Suppressor macrophage treated with lipopolysaccharide for 4 hours (primary cell): ENCODE results near the gene INHBC.

ENCODE experiments used
- DNase-seq: peaks from one replicate; pipeline ENCODE4 v3.0.0-alpha.2; 2020

Gene INHBC

GRCh38 chr12:57454566-57455373 lies 20.2 kb downstream of the INHBC start, which contains the start of gene INHBE:
INHBE (plus strand) TSS chr12:57455307; CDS start chr12:57455537, 230 bp downstream.
- peak; percentile 41 for DNase-seq

DNA sequence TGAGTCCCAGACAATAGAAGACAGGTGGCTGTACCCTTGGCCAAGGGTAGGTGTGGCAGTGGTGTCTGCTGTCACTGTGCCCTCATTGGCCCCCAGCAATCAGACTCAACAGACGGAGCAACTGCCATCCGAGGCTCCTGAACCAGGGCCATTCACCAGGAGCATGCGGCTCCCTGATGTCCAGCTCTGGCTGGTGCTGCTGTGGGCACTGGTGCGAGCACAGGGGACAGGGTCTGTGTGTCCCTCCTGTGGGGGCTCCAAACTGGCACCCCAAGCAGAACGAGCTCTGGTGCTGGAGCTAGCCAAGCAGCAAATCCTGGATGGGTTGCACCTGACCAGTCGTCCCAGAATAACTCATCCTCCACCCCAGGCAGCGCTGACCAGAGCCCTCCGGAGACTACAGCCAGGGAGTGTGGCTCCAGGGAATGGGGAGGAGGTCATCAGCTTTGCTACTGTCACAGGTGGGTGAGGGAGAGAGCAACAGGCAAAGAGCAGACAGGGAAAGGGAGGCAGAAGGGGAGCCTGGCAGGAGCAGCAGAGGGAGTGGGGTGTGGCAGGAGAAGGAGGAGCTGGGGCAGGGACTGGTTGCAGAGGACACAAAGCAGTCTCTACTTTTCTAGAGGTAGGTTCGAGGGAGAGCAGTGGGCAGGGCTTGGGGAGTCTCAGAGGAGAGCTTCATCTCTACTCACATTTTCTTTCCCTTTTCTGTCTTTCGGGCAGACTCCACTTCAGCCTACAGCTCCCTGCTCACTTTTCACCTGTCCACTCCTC lies 21.0 kb downstream of the INHBC start:
- no peak for DNase-seq

GRCh38 chr12:57456145-57456700 lies 21.6 kb downstream of the INHBC start:
- DNase-seq = peak; percentile 37

GRCh38 chr12:57456737-57457490 lies 22.3 kb downstream of the INHBC start:
- DNase-seq = no peak

- no peak for DNase-seq
These were observed 24.1 kb downstream of the INHBC start for GRCh38 chr12:57458665-57459054.

DNA sequence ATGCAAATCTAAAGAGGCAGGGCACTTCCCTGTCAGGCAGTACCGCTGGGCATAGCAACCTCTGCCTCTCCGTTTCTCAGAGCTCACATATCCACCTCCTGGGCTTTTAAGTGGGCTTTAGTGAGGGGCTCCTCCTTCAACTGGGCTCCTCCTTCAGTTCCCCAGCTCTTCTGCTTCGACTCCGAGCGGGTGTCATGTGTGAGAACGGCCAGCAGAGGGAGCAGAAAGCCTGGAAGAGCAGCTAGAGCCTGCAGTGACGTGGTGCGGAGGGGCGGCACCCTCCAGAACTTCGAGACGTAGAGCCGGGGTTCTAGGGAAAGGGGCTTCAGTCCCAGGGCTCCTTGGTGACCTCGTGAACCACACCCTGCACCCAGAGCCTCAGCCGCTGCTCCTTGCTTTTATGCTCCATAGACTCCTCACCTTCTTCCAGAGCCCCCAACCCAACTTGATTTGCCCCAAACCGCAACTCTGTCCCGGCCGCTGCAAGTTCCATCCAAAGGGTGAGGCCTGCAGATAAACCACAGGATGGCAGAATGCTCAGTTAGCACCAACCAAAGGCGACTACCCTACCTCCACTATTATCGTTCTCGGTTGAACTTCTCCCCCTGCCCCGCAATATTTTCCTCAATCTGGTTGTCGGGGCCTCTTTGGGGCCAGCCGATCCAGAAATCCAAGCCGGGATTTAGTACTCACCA lies 24.6 kb downstream of the INHBC start:
- peak; percentile 96 for DNase-seq

- DNase-seq = no peak
These were observed 25.3 kb downstream of the INHBC start, which contains the start of gene GLI1 for GRCh38 chr12:57459750-57460467. GLI1 (plus strand) TSS chr12:57459785; CDS start chr12:57463692, 3,907 bp downstream.

GRCh38 chr12:57460468-57460784 lies 25.8 kb downstream of the INHBC start:
- no peak for DNase-seq

DNA sequence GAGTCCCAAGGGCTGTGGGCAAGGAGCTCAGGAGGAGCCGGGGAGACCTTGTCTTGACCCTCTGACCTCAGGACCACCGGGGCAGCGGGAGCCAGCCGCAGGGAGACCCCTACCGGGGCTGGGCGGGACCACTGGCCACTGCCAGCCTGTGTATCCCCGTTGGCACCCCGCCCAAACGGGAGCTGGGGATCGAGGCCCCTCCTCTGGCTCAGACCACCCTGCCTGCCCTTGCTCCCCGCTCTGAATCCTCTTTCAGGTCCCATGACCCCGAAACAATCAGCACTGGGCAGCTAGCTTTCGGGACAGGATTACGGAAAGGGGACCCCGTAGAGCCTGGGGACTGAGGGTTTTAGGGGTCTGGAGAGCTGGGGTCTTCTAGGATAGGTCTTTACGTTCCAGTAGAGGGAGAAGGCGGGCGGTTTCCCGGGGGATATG lies 26.3 kb downstream of the INHBC start:
- no peak for DNase-seq

DNA sequence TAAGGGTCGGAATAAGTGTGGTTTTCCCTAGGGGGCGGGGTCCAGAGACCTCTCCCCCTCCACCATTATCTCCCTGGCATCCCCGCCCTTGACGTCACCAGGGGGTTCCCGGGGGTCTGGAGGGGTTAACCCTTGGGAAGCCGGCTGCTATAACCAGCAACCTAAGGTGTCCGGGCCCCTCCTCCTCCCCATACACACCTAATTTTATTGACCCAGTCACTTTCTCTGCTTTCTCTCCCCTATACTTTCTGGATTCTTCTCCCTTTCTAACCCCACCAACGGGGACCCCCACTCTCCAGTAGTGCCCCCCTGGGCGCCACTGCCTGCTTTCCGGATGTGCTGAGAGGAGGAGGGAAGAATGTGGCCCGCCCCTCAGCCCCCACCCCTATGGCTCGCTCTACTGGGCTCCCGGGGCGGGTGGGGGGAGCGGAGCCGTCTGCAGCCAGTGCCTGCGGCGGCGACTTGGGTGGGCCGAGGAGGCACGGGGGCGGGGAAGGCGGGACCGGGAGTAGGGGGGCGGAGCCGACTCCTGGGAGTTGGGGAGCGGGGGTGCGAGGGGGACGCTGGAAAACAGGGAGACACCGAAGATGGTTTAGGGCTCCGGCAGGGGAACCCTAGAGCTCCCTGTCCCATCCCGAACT lies 26.8 kb downstream of the INHBC start:
- no peak for DNase-seq

GRCh38 chr12:57461917-57462250 lies 27.3 kb downstream of the INHBC start:
- DNase-seq = no peak

DNA sequence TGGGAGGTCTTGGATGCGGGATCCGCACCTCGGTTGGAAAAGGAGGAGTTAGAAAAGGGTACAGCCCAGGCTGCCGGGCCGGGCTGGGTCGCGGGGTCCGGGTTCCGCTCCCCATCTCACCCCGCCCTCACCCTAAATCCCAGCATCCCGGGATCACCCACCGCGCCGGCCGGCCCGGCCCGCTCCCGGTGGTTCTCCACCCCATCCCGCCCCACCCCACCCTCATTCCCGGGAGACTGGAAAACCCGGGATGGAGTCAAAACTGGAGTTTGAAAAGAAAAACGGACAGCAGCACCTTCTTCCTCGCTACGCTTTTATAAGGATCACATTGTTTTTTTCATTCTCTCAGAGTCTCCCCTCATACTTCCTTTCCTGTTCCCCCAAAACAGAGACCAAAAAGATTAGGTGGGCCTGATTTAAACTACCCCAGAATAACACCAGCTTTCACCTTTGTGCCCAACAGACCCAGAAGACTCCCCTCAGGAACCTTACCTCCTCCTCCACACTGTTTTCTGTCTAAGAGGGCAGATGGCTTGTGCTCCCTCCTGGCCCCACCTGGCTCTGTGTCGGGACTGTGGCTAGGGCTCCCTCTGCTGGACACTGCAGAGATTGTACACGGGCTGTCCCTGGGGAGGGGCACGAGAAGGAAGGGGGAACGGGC lies 27.8 kb downstream of the INHBC start:
- peak; percentile 85 for DNase-seq

GRCh38 chr12:57462912-57463253 lies 28.3 kb downstream of the INHBC start:
- no peak for DNase-seq

DNA sequence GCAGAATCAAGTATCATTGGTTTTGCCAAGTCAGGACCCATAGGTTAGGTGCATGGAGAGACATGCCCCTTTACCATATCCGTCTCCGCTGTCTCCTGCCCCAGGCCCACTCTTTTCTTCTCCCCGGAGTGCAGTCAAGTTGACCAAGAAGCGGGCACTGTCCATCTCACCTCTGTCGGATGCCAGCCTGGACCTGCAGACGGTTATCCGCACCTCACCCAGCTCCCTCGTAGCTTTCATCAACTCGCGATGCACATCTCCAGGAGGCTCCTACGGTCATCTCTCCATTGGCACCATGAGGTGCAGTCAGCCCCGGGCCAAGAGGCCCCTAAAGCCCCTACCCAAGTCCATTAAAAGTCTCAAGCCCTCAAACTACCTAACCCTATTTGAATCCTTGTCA lies 30.0 kb downstream of the INHBC start:
- no peak for DNase-seq

- DNase-seq = no peak
These were observed 30.6 kb downstream of the INHBC start for GRCh38 chr12:57465030-57465746.

DNA sequence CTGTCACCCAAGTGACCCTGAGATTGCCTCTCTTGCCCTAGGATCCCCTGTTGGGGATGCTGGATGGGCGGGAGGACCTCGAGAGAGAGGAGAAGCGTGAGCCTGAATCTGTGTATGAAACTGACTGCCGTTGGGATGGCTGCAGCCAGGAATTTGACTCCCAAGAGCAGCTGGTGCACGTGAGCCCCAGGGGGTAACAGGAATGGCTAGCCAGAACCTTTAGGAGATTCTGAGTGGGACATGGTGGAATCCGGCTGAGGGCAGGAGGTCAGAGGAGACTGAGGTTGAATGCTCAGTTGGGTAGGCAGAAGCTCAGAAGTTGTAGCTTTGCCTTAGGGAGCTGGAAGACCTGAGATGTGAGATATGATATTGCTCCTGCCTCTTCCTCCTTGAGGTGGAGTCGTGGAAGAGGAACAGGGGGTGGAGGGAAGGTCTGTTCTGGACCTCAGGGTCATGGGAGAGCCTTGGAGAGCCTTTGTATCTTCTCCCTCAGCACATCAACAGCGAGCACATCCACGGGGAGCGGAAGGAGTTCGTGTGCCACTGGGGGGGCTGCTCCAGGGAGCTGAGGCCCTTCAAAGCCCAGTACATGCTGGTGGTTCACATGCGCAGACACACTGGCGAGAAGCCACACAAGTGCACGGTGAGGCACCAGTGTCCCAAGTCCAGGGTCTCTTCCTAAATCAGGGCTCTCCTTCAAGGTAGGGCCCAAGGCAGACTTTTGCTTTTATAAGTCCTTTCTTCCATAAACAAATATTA lies 31.3 kb downstream of the INHBC start:
- no peak for DNase-seq

- DNase-seq = no peak
These were observed 32.8 kb downstream of the INHBC start for GRCh38 chr12:57467212-57467874.

DNA sequence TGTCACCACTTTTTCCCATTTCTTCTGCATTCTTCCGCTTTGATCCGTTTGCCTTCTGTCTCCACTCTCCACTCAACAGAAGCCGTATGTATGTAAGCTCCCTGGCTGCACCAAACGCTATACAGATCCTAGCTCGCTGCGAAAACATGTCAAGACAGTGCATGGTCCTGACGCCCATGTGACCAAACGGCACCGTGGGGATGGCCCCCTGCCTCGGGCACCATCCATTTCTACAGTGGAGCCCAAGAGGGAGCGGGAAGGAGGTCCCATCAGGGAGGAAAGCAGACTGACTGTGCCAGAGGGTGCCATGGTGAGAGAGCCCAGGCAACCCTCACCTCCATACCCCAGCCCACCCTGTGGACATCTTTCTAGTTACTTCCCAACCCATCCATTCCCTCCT lies 33.3 kb downstream of the INHBC start:
- no peak for DNase-seq
